Calu3 (cell line): Measurements from ENCODE around the gene CDC25A. TPM values are rescaled to one million over a fixed set of nuclear protein-coding genes. Genes with fewer than 3 reads are reported as not detected.

Experiments used
- BruUV-seq: library from RNA; stranded (reverse); fragments of 400-500 nt; replicated peaks from 2 replicates; lab custom pipeline; 2021; lab: Mats Ljungman, UMichigan
- CTCF ChIA-PET: fragments of 300-600 bp; sonication (Branson Sonifier 250); formaldehyde crosslinking; loops from one replicate; lab custom pipeline; 2022; ENCODE audit warnings: antibody characterized with exemption; lab: Charles Lee
- DNase-seq: peaks from one replicate; pipeline ENCODE4 v3.0.0; 2022
- H3K27ac Mint-ChIP-seq: one replicate; pipeline ENCODE4 v1.8.0; 2022; ENCODE audit warnings: mixed read lengths; ENCODE audit not compliant: unreplicated experiment
- H3K27me3 Mint-ChIP-seq: one replicate; pipeline ENCODE4 v1.8.0; 2022; ENCODE audit warnings: mixed read lengths; ENCODE audit not compliant: unreplicated experiment
- H3K36me3 Mint-ChIP-seq: one replicate; pipeline ENCODE4 v1.8.0; 2022; ENCODE audit warnings: mild to moderate bottlenecking, moderate library complexity, mixed read lengths; ENCODE audit not compliant: insufficient read depth, unreplicated experiment
- H3K4me1 Mint-ChIP-seq: one replicate; pipeline ENCODE4 v1.8.0; 2022; ENCODE audit warnings: mild to moderate bottlenecking, low read depth, mixed read lengths; ENCODE audit not compliant: unreplicated experiment
- H3K4me3 Mint-ChIP-seq: one replicate; pipeline ENCODE4 v1.8.0; 2022; ENCODE audit warnings: mild to moderate bottlenecking, low read depth, moderate library complexity, mixed read lengths; ENCODE audit not compliant: unreplicated experiment
- H3K9me3 Mint-ChIP-seq: one replicate; pipeline ENCODE4 v1.8.0; 2022; ENCODE audit warnings: low read depth, mixed read lengths; ENCODE audit not compliant: unreplicated experiment
- CTCF ChIP-seq: fragments of 200-600 bp; IDR thresholded peaks from one replicate; pipeline ENCODE4 v1.8.0; 2022; ENCODE audit warnings: antibody characterized with exemption; ENCODE audit not compliant: unreplicated experiment
- intact Hi-C: fragments of 100-400 bp; cut with micrococcal nuclease; formaldehyde crosslinking; loops from one replicate; pipeline ENCODE4 v1.10.0; 2022; ENCODE audit not compliant: unreplicated experiment
- total RNA-seq: library from RNA; stranded (reverse); gene quantifications from 2 replicates; pipeline ENCODE4 v1.2.3, GENCODE V29; 2022

The CDC25A gene
- total RNA-seq, 1 experiment from 2014 or later, result 18.2 TPM

DNA sequence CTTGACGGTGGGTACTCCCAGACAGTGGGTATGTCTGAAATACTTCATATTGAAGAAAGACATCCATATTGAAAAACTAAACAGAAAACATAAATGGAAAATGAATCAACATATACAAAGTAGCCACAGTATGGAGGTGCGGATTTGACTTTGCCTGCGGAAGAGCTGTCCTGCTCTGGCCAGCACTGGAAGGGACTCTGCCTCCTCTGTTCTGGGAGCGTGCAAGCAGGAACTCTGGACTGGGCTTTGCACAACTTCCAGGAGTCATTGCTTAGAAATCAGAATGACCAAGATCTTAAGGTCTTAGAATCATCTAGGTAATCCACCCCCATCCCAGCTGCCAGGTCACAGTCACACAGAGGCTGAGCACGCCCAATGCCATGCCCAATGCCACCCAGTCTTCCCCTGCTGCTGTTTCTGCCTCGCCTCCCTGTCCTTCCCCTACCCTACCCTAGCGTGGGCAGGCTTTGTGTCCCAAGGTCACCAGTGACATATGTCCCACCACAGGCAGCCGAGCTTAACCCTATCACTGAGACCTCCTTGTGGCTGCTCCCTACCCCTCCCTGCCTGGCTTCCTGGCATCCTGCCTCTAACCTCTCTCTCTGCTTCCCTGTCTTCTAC, 36.3 kb downstream of the CDC25A start:
- CTCF ChIA-PET, result interaction anchor here (0.5 to 1.9 kb wide), 15 partner anchors 63 to 350 kb away, joined by 3 to 20 read pairs (median 5); no protein-coding TSS in a partner anchor
- Mint-ChIP-seq H3K27ac (no peak overlapping the region), H3K36me3 (peaks cover 4% of the 10 kb centered on the region), H3K27me3 (no peaks in the 10 kb centered on the region), H3K9me3 (no peaks in the 10 kb centered on the region), H3K4me3 (no peak overlapping the region), H3K4me1 (peaks cover 35% of the 10 kb centered on the region)
- no peak for TF ChIP-seq CTCF
- BruUV-seq, result no TSS peak
- intact Hi-C loops, result loop anchor here (1.0 kb wide), 2 partner anchors 162 to 315 kb away; no protein-coding TSS in a partner anchor
- DNase-seq, result no peak

DNA sequence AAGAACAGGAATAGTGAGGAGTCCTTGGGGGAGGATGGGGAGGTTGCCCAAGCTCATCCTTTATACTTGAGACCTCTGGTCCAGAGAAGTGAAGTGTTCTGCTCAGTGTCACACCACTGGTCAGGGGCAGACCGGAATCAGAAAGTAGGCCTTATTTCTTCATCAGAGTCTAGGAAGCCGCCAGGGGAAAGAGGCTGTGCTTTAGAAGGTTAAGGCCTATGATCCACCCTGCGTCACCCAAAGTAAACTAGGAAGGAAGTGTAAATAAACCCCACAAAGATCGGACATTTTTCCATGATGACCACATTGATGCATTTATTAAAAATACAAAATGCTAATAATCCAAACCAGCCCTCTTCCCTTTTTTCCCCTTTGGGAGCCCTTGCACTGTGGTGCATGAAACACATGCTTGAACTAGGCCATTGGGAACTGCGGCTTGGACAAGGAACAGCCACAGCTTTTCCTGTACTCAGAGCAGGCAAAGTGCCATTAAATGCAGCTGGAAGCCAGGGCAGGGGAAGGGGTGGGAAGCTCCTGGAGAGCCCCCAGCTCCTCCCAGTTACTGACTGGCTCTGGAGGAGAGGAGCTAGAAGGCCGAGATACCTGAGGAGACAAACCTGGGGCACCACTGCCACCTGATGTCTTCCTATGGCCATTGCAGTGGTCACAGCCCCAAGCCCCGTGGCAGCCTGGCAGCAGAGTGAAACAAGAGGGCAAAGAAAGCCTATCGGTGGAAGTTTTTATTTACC, 37.0 kb downstream of the CDC25A start:
- CTCF ChIA-PET, result interaction anchor here (0.7 to 1.9 kb wide), 16 partner anchors 11 to 349 kb away, joined by 3 to 20 read pairs (median 4); no protein-coding TSS in a partner anchor
- TF ChIP-seq CTCF, result peak; percentile 75
- Mint-ChIP-seq H3K27ac (no peak overlapping the region), H3K9me3 (no peaks in the 10 kb centered on the region), H3K4me3 (no peak overlapping the region), H3K36me3 (peaks cover 4% of the 10 kb centered on the region), H3K4me1 (peaks cover 35% of the 10 kb centered on the region), H3K27me3 (no peaks in the 10 kb centered on the region)
- intact Hi-C loops, result loop anchor here (1.0 kb wide), 2 partner anchors 161 to 314 kb away; no protein-coding TSS in a partner anchor
- BruUV-seq, result no TSS peak
- peak; percentile 85 for DNase-seq

DNA sequence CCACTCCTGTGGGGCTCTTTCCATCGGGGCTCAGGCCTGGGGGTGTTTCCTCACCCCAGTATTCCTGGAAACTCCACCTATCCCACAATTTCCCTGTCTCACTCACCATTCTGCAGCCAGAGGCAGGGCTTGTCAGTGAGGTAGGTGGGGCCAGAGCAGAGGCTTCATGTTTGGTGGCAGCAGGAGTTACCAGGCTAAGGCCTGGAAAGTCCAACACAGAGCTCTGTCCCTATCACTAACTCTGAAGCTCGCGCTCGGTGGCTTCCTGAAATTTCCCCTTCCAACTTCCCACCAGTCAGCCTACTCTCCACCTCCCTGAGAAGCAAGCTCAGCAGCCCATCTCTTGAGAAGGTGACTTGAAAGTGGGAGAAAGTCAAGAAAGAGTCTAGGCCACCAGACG, 44.2 kb downstream of the CDC25A start:
- no TSS peak for BruUV-seq
- DNase-seq, result no peak
- no peak for TF ChIP-seq CTCF

DNA sequence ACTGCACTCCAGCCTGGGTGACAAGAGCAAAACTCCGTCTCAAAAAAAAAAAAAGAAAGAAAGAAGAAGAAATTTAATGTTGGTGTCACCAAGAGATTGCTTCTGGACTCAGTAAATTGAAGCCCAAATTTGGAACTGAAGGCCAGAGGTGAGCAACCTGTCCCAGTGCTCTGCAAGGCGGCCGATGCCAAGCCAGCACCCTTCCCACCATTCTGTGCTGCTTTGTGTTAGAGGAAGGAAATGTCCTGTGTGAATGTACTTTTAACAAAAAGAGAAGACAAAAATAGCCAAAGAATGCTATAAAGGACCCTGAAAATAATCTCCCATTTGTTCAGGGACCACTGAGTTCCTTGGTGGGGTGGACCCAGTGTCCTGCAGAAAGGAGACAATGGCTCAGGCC, 44.6 kb downstream of the CDC25A start:
- Mint-ChIP-seq H3K27me3 (no peaks in the 10 kb centered on the region), H3K36me3 (no peaks in the 10 kb centered on the region), H3K4me3 (no peak overlapping the region), H3K4me1 (no peaks in the 10 kb centered on the region), H3K27ac (no peak overlapping the region), H3K9me3 (no peaks in the 10 kb centered on the region)
- intact Hi-C loops, result no loop called here
- DNase-seq, result no peak
- TF ChIP-seq CTCF, result no peak
- CTCF ChIA-PET, result no interaction called here
- BruUV-seq, result no TSS peak

More for the DNA sequence above, 44.2 kb downstream of the CDC25A start:
- CTCF ChIA-PET, result interaction anchor here (0.7 kb wide), 1 partner anchor 1076 kb away, joined by 4 read pairs; no protein-coding TSS in a partner anchor
- Mint-ChIP-seq H3K27ac (no peak overlapping the region), H3K9me3 (no peaks in the 10 kb centered on the region), H3K4me3 (no peak overlapping the region), H3K36me3 (no peaks in the 10 kb centered on the region), H3K27me3 (no peaks in the 10 kb centered on the region), H3K4me1 (no peaks in the 10 kb centered on the region)
- intact Hi-C loops, result no loop called here
